ENCODE measurements around the gene ATP6V1G1.

- TF ChIP-seq MAFK (IDR thresholded peaks at IDR 0.05; ENCODE audit: partially characterized antibody) (no peak), JUN (IDR thresholded peaks at IDR 0.05) (no peak), CTCF (IDR thresholded peaks at IDR 0.05) (no peak), USF2 (IDR thresholded peaks at IDR 0.05) (no peak), MAZ (IDR thresholded peaks at IDR 0.05; ENCODE audit: borderline replicate concordance, low read depth, low read length) (no peak), PBX3 (IDR thresholded peaks at IDR 0.05) (no peak), ELK1 (IDR thresholded peaks at IDR 0.05; ENCODE audit: low read depth, low read length) (no peak), MAX (IDR thresholded peaks at IDR 0.05) (no peak), NR3C1 (IDR thresholded peaks at IDR 0.05) (no peak), ZSCAN20 (CRISPR knock-in tag; IDR thresholded peaks at IDR 0.05) (no peak), KDM1A (IDR thresholded peaks at IDR 0.05; ENCODE audit: low read depth) (no peak)
Measured at GRCh38 chr9:114559830-114560513, 27.6 kb upstream of the ATP6V1G1 start.

Measured in A549 (cell line).